K562 (cell line): Measurements from ENCODE around the gene COASY. TPM values are rescaled to one million over a fixed set of nuclear protein-coding genes. Genes with fewer than 3 reads are reported as not detected.

Experiments used
- FUS ChIP-seq: fragments of 200-400 bp; formaldehyde crosslinking; optimal IDR thresholded peaks from 2 replicates; pipeline ENCODE3; 2017; ENCODE audit warnings: low read depth, low read length
- GABPB2 ChIP-seq: fragments of 250-450 bp; sonication (Bioruptor Pico); conservative IDR thresholded peaks from 2 replicates; pipeline ENCODE4 v1.5.1; 2021; ENCODE audit warnings: mild to moderate bottlenecking
- GTF2A2 ChIP-seq: IDR thresholded peaks from 2 replicates; pipeline ENCODE4 v1.6.1; 2016; ENCODE audit warnings: mild to moderate bottlenecking, missing genetic modification characterization, missing compliant biosample characterization
- JUNB ChIP-seq: fragments of 450-650 bp; formaldehyde crosslinking; conservative IDR thresholded peaks from 2 replicates; pipeline ENCODE4 v1.4.0; 2020; ENCODE audit warnings: mild to moderate bottlenecking
- KLF1 ChIP-seq: fragments of 450-650 bp; IDR thresholded peaks from 2 replicates; pipeline ENCODE4 v1.6.1; 2016; ENCODE audit warnings: missing genetic modification characterization, missing compliant biosample characterization
- POLR2AphosphoS5 ChIP-seq: IDR thresholded peaks from 2 replicates; pipeline ENCODE4 v1.6.1; 2011; ENCODE audit warnings: mild to moderate bottlenecking, low read depth, low read length, moderate library complexity; ENCODE audit not compliant: control insufficient read depth, insufficient read depth
- SMARCC2 ChIP-seq: fragments of 450-650 bp; IDR thresholded peaks from 2 replicates; pipeline ENCODE4 v1.6.1; 2017; ENCODE audit warnings: antibody characterized with exemption, moderate library complexity, mild to moderate bottlenecking, low read depth
- SMC3 ChIP-seq: conservative IDR thresholded peaks from 2 replicates; pipeline ENCODE4 v1.6.1; 2011; ENCODE audit warnings: low read depth, low read length, improper control_type of control experiment; ENCODE audit not compliant: insufficient read depth
- SP2 ChIP-seq: IDR thresholded peaks from 2 replicates; pipeline ENCODE4 v1.6.1; 2011; ENCODE audit warnings: mild to moderate bottlenecking, low read depth, low read length, moderate library complexity; ENCODE audit not compliant: poor library complexity, severe bottlenecking; ENCODE audit errors: extremely low read depth
- TAF1 ChIP-seq: IDR thresholded peaks from 2 replicates; pipeline ENCODE4 v1.6.1; 2011; ENCODE audit warnings: mild to moderate bottlenecking, low read length, moderate library complexity; ENCODE audit not compliant: insufficient read depth, control insufficient read depth, severe bottlenecking; ENCODE audit errors: extremely low read depth
- TEAD4 ChIP-seq, 2 experiments: sonication (generic) in 1 of 2; formaldehyde crosslinking in 1 of 2; IDR thresholded peaks; 2 replicates each; pipeline versions ENCODE4 v1.6.1 to v1.8.0; 2012 to 2022; ENCODE audit warnings: borderline replicate concordance in 1 of 2, inconsistent platforms in 1 of 2, low read length in 1 of 2, mild to moderate bottlenecking in 1 of 2, missing genetic modification reagents in 1 of 2
- ZNF717 ChIP-seq: fragments of 250-450 bp; sonication (Bioruptor Pico); IDR thresholded peaks from 2 replicates; pipeline ENCODE4 v1.5.0; 2021
- polyA plus RNA-seq, 8 experiments: library from polyadenylated mRNA; depleted of rRNA in 4 of 8; stranded (reverse) in 5 of 8; unstranded in 3 of 8; fragments of >200 nt; fragmentation: Nextera tagmentation in 2 of 8; fragmentation: Illumina TruSeq in 1 of 8; extraction: Ambion mirVana in 2 of 8; extraction: Trizol in 1 of 8; gene quantifications; 2 replicates each; pipeline versions ENCODE4 v1.2.1 to v1.2.3, GENCODE V29; 2011 to 2014; ENCODE audit warnings: inconsistent platforms in 1 of 8, missing spikeins in 1 of 8
- total RNA-seq, 7 experiments: library from RNA; depleted of rRNA in 6 of 7; stranded (reverse); fragments of >200 nt in 6 of 7; fragmentation: Illumina TruSeq in 2 of 7; extraction: Trizol in 2 of 7; gene quantifications; 2 replicates each; pipeline versions ENCODE4 v1.2.1 to v1.2.3, GENCODE V29; 2011 to 2021; ENCODE audit warnings: low replicate concordance in 1 of 7
- TF ChIP-seq, protein P1 (sequence below), 2 experiments: fragments of 450-650 bp in 1 of 2; sonication (generic) in 1 of 2; formaldehyde crosslinking; conservative IDR thresholded peaks; 2 replicates each; pipeline versions ENCODE4 v1.4.0 to v1.8.1; 2020 to 2022; ENCODE audit warnings: mild to moderate bottlenecking in 1 of 2, missing genetic modification reagents in 1 of 2
- TF ChIP-seq, protein P2 (sequence below): fragments of 450-650 bp; formaldehyde crosslinking; IDR thresholded peaks from 2 replicates; pipeline ENCODE4 v1.4.0; 2020; ENCODE audit warnings: mild to moderate bottlenecking, moderate library complexity
- TF ChIP-seq, protein P3 (sequence below): fragments of 450-650 bp; IDR thresholded peaks from 2 replicates; pipeline ENCODE4 v1.7.0; 2016; ENCODE audit warnings: borderline replicate concordance
- TF ChIP-seq, protein P4 (sequence below): fragments of 450-650 bp; IDR thresholded peaks from 2 replicates; pipeline ENCODE4 v1.6.1; 2017; ENCODE audit warnings: antibody characterized with exemption

COASY gene
- total and polyA plus RNA-seq, 9 of the 15 experiments (the other 6 are each of a cell fraction or from before 2014, with no cell fraction given): 25.4 to 175 (median 62.3) TPM

DNA sequence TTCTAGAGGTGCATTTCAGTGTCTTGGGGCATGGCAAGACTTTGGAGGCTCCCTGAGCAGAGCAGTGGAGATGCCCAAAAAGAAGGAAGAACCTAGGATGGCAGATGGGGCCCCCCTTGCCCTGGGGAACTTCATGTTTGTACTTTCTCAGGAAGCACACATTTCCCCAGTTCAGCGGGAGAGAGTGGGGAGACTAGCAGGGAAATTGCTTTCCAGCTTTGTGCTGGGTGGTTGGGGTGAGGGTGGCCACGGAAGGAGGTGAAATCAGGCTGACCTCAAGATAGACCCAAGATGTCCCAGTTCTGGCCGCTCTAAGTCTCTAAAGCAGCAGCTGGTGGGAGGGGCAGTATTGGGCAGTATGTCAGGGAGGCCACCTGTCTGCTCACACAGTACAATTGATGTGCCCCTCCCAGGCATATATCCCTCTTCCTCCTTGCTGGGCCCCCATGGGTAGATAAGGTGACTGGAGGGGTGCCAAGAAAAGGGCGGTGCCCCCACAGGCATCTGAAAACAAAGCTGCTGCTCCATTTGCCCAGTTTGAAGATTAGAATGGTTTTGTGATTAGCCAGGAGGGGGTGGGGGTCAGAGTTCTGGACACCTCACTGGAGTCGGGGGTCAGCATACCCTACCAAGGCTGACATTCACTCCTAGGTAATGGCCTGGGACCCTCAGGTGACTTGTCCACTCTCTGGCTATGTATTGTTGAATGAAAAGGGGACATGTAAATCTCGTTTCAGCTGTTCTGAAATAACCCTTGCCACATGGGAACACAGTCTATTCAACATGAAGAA lies 43.0 kb upstream of the COASY start (continued):
- TF ChIP-seq, protein P1, sequence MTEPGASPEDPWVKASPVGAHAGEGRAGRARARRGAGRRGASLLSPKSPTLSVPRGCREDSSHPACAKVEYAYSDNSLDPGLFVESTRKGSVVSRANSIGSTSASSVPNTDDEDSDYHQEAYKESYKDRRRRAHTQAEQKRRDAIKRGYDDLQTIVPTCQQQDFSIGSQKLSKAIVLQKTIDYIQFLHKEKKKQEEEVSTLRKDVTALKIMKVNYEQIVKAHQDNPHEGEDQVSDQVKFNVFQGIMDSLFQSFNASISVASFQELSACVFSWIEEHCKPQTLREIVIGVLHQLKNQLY (CRISPR knock-in tag; conservative IDR thresholded peaks at IDR 0.05): no peak
- peak; percentile 72 for TF ChIP-seq TEAD4 (IDR thresholded peaks at IDR 0.05; ENCODE audit: low read length)
- no peak for TF ChIP-seq TEAD4 (CRISPR knock-in tag; IDR thresholded peaks at IDR 0.05; ENCODE audit: borderline replicate concordance)
- TF ChIP-seq, protein P2, sequence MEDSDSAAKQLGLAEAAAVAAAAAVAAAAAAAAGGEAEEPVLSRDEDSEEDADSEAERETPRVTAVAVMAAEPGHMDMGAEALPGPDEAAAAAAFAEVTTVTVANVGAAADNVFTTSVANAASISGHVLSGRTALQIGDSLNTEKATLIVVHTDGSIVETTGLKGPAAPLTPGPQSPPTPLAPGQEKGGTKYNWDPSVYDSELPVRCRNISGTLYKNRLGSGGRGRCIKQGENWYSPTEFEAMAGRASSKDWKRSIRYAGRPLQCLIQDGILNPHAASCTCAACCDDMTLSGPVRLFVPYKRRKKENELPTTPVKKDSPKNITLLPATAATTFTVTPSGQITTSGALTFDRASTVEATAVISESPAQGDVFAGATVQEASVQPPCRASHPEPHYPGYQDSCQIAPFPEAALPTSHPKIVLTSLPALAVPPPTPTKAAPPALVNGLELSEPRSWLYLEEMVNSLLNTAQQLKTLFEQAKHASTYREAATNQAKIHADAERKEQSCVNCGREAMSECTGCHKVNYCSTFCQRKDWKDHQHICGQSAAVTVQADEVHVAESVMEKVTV (CRISPR knock-in tag): no peak
- no peak for TF ChIP-seq GABPB2 (CRISPR knock-in tag)
- TF ChIP-seq GTF2A2 (tag): no peak
- peak; percentile 86 for TF ChIP-seq POLR2AphosphoS5
- TF ChIP-seq, protein P3, sequence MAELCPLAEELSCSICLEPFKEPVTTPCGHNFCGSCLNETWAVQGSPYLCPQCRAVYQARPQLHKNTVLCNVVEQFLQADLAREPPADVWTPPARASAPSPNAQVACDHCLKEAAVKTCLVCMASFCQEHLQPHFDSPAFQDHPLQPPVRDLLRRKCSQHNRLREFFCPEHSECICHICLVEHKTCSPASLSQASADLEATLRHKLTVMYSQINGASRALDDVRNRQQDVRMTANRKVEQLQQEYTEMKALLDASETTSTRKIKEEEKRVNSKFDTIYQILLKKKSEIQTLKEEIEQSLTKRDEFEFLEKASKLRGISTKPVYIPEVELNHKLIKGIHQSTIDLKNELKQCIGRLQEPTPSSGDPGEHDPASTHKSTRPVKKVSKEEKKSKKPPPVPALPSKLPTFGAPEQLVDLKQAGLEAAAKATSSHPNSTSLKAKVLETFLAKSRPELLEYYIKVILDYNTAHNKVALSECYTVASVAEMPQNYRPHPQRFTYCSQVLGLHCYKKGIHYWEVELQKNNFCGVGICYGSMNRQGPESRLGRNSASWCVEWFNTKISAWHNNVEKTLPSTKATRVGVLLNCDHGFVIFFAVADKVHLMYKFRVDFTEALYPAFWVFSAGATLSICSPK: no peak
- TF ChIP-seq SP2: no peak
- TF ChIP-seq SMARCC2: no peak
- TF ChIP-seq, protein P4, sequence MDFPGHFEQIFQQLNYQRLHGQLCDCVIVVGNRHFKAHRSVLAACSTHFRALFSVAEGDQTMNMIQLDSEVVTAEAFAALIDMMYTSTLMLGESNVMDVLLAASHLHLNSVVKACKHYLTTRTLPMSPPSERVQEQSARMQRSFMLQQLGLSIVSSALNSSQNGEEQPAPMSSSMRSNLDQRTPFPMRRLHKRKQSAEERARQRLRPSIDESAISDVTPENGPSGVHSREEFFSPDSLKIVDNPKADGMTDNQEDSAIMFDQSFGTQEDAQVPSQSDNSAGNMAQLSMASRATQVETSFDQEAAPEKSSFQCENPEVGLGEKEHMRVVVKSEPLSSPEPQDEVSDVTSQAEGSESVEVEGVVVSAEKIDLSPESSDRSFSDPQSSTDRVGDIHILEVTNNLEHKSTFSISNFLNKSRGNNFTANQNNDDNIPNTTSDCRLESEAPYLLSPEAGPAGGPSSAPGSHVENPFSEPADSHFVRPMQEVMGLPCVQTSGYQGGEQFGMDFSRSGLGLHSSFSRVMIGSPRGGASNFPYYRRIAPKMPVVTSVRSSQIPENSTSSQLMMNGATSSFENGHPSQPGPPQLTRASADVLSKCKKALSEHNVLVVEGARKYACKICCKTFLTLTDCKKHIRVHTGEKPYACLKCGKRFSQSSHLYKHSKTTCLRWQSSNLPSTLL: no peak
- peak; percentile 99 for TF ChIP-seq KLF1 (tag)
- peak; percentile 13 for TF ChIP-seq TAF1
- no peak for TF ChIP-seq ZNF717 (CRISPR knock-in tag)
- no peak for TF ChIP-seq JUNB
- TF ChIP-seq SMC3: no peak
- TF ChIP-seq FUS: no peak
